SKM-1 (cell line): ENCODE measurements around the gene KCNMB2.
"Not testable (repeated sequence)": the region's sequence is repeated elsewhere in the genome, so short reads cannot be mapped to it uniquely, and the experiment has no call there.

ENCODE experiments used
- DNase-seq: peaks from one replicate; lab custom pipeline; 2025; ENCODE audit not compliant: unreplicated experiment; lab: John Stamatoyannopoulos, UW

The KCNMB2 gene

GRCh38 chr3:178690571-178690970, 154.3 kb downstream of the KCNMB2 start:
- no peak for DNase-seq

- no peak for DNase-seq
Measured at GRCh38 chr3:178699364-178699763, 163.1 kb downstream of the KCNMB2 start.

- DNase-seq = no peak
Measured at GRCh38 chr3:178699810-178700209, 163.6 kb downstream of the KCNMB2 start.

- no peak for DNase-seq
Measured at GRCh38 chr3:178703268-178703975, 167.2 kb downstream of the KCNMB2 start.

GRCh38 chr3:178705925-178706324, 169.7 kb downstream of the KCNMB2 start:
- DNase-seq = no peak

GRCh38 chr3:178706411-178706810, 170.2 kb downstream of the KCNMB2 start:
- no peak for DNase-seq

- DNase-seq = no peak
Measured at GRCh38 chr3:178707311-178708031, 171.2 kb downstream of the KCNMB2 start.

GRCh38 chr3:178709051-178709450, 172.8 kb downstream of the KCNMB2 start:
- DNase-seq = no peak

- DNase-seq = no peak
Measured at GRCh38 chr3:178711753-178712152, 175.5 kb downstream of the KCNMB2 start.

- DNase-seq = no peak
Measured at GRCh38 chr3:178712247-178712646, 176.0 kb downstream of the KCNMB2 start.

- DNase-seq = no peak
Measured at GRCh38 chr3:178714925-178715832, 178.9 kb downstream of the KCNMB2 start.

- no peak for DNase-seq
Measured at GRCh38 chr3:178718995-178719635, 182.9 kb downstream of the KCNMB2 start.

GRCh38 chr3:178732824-178733223, 196.6 kb downstream of the KCNMB2 start:
- DNase-seq = no peak

- DNase-seq = no peak
Measured at GRCh38 chr3:178735032-178735674, 198.9 kb downstream of the KCNMB2 start.

GRCh38 chr3:178736300-178736699, 200.1 kb downstream of the KCNMB2 start:
- DNase-seq = no peak

GRCh38 chr3:178739720-178740119, 203.5 kb downstream of the KCNMB2 start:
- no peak for DNase-seq

GRCh38 chr3:178741020-178741419, 204.8 kb downstream of the KCNMB2 start:
- DNase-seq = no peak

- DNase-seq = no peak
Measured at GRCh38 chr3:178743297-178743696, 207.1 kb downstream of the KCNMB2 start.

- not testable (repeated sequence) for DNase-seq
Measured at GRCh38 chr3:178745861-178746655, 209.8 kb downstream of the KCNMB2 start.

GRCh38 chr3:178748874-178749273, 212.6 kb downstream of the KCNMB2 start:
- DNase-seq = no peak
